Hepatocyte (in vitro differentiated cells): ENCODE data around the gene ARHGEF35.
"Not testable (repeated sequence)": the region's sequence is repeated elsewhere in the genome, so short reads cannot be mapped to it uniquely, and the experiment has no call there.

Experiments
- CTCF ChIP-seq: fragments of 200-600 bp; sonication (generic); IDR thresholded peaks from 2 replicates; pipeline ENCODE4 v1.5.1; 2016; ENCODE audit warnings: antibody characterized with exemption, mild to moderate bottlenecking; ENCODE audit not compliant: poor library complexity
- EZH2 ChIP-seq: fragments of 200-600 bp; sonication (generic); IDR thresholded peaks from 2 replicates; pipeline ENCODE4 v1.6.1; 2016; ENCODE audit warnings: antibody characterized with exemption, mild to moderate bottlenecking, borderline replicate concordance

GRCh38 chr7:144179165-144179479, 16.5 kb downstream of the ARHGEF35 start:
- not testable (repeated sequence) for TF ChIP-seq CTCF, EZH2
